Measurements from ENCODE around the gene FBN3.

GRCh38 chr19:8096071-8096470, 53.3 kb downstream of the FBN3 start:
- TF ChIP-seq EP300 (IDR thresholded peaks at IDR 0.05) (no peak), POLR2A (IDR thresholded peaks at IDR 0.05; ENCODE audit: low read depth) (no peak), CTCF (IDR thresholded peaks at IDR 0.05) (no peak), POLR2AphosphoS5 (IDR thresholded peaks at IDR 0.05) (no peak)
